GM12878 (cell line): ENCODE measurements around the gene PLAC8. TPM values are rescaled to one million over a fixed set of nuclear protein-coding genes. Genes with fewer than 3 reads are reported as not detected.
A peak's percentile ranks its signal among the peaks of the same experiment; 100 is the strongest.

Experiments used
- ESRRA ChIP-seq: IDR thresholded peaks from 2 replicates; pipeline ENCODE4 v1.6.1; 2012; ENCODE audit warnings: mild to moderate bottlenecking, low read length, improper control_type of control experiment
- MEF2B ChIP-seq: fragments of 450-650 bp; IDR thresholded peaks from 2 replicates; pipeline ENCODE4 v1.6.1; 2018; ENCODE audit warnings: mild to moderate bottlenecking, moderate library complexity; ENCODE audit not compliant: partially characterized antibody, poor library complexity, severe bottlenecking
- MYB ChIP-seq: fragments of 150-350 bp; IDR thresholded peaks from 2 replicates; pipeline ENCODE4 v1.6.1; 2014; ENCODE audit warnings: mild to moderate bottlenecking, low read depth, low read length, borderline replicate concordance
- POLR2A ChIP-seq: IDR thresholded peaks from 2 replicates; pipeline ENCODE4 v1.6.1; 2011; ENCODE audit warnings: low read depth, mild to moderate bottlenecking, low read length
- POLR2AphosphoS2 ChIP-seq: IDR thresholded peaks from 2 replicates; pipeline ENCODE4 v1.6.1; 2011; ENCODE audit warnings: low read depth, mild to moderate bottlenecking, low read length, improper control_type of control experiment, moderate library complexity
- RAD21 ChIP-seq: IDR thresholded peaks from 2 replicates; pipeline ENCODE4 v1.6.1; 2011; ENCODE audit warnings: mild to moderate bottlenecking, low read depth, low read length, moderate library complexity; ENCODE audit not compliant: insufficient read depth
- RAD51 ChIP-seq: fragments of 450-650 bp; IDR thresholded peaks from 2 replicates; pipeline ENCODE4 v1.6.1; 2016; ENCODE audit warnings: moderate library complexity, mild to moderate bottlenecking, inconsistent platforms
- SMAD1 ChIP-seq: fragments of 450-650 bp; IDR thresholded peaks from 2 replicates; pipeline ENCODE4 v1.6.1; 2018; ENCODE audit warnings: mild to moderate bottlenecking, low read depth; ENCODE audit not compliant: partially characterized antibody
- SP1 ChIP-seq: IDR thresholded peaks from one replicate; pipeline ENCODE4 v1.6.1; 2011; ENCODE audit warnings: low read depth, low read length
- TCF3 ChIP-seq: IDR thresholded peaks from 2 replicates; pipeline ENCODE4 v1.6.1; 2012; ENCODE audit warnings: low read depth, mild to moderate bottlenecking, low read length, borderline replicate concordance; ENCODE audit not compliant: insufficient read depth
- ZNF274 ChIP-seq: IDR thresholded peaks from one replicate; pipeline ENCODE4 v1.8.0; 2011; ENCODE audit not compliant: insufficient read length, insufficient read depth
- polyA plus RNA-seq, 11 experiments: library from polyadenylated mRNA; depleted of rRNA in 4 of 11; unstranded in 6 of 11; stranded (reverse) in 5 of 11; fragments of >200 nt; fragmentation: Nextera tagmentation in 4 of 11; fragmentation: Illumina TruSeq in 1 of 11; extraction: Ambion mirVana in 4 of 11; extraction: Trizol in 1 of 11; gene quantifications; 1 replicate in 1 of 11; 2 replicates in 10 of 11; pipeline versions ENCODE4 v1.2.1 to v1.2.3, GENCODE V29; 2011 to 2016; ENCODE audit warnings: inconsistent platforms in 2 of 11, missing spikeins in 2 of 11, low read depth in 1 of 11
- total RNA-seq, 4 experiments: library from RNA; depleted of rRNA in 3 of 4; stranded (reverse); fragments of >200 nt in 3 of 4; fragmentation: Illumina TruSeq in 1 of 4; extraction: Trizol in 1 of 4; gene quantifications; 2 replicates each; pipeline versions ENCODE4 v1.2.1 to v1.2.3, GENCODE V29; 2013 to 2021
- TF ChIP-seq, protein P1 (sequence below): fragments of 450-650 bp; formaldehyde crosslinking; IDR thresholded peaks from 2 replicates; pipeline ENCODE4 v1.4.0; 2020; ENCODE audit warnings: mild to moderate bottlenecking, moderate library complexity
- TF ChIP-seq, protein P2 (sequence below): IDR thresholded peaks from 2 replicates; pipeline ENCODE4 v1.6.1; 2011; ENCODE audit warnings: mild to moderate bottlenecking, low read depth, low read length, moderate library complexity; ENCODE audit not compliant: insufficient replicate concordance
- TF ChIP-seq, protein P3 (sequence below): fragments of 450-650 bp; conservative IDR thresholded peaks from 2 replicates; pipeline ENCODE4 v1.6.1; 2017; ENCODE audit warnings: mild to moderate bottlenecking, moderate library complexity
- TF ChIP-seq, protein P4 (sequence below): fragments of 450-650 bp; IDR thresholded peaks from 2 replicates; pipeline ENCODE4 v1.6.1; 2017; ENCODE audit warnings: mild to moderate bottlenecking

Gene PLAC8
- total and polyA plus RNA-seq, 10 of the 15 experiments (the other 5 are each of a cell fraction or from before 2014, with no cell fraction given) = 214 to 841 (median 348) TPM

DNA sequence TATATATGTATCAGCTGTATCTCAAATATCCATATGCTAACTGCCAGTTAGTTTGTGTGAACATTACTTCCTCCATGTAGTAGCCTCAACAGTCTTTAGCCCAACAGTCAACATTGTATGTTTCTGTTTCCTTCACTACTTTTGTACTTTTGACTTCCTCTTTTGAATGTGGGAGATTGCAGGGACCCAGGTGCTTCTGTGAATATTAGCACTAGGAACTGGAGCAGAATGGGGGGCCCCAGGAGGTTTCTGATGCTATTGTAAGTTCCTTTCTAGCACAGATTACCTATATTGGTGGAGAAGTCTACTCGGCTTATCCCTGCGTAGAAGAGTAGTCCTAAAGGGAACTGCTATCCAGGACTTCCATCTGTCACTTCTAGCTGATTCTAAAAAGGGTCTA, 2.3 kb downstream of the PLAC8 start (continued):
- TF ChIP-seq, protein P1, sequence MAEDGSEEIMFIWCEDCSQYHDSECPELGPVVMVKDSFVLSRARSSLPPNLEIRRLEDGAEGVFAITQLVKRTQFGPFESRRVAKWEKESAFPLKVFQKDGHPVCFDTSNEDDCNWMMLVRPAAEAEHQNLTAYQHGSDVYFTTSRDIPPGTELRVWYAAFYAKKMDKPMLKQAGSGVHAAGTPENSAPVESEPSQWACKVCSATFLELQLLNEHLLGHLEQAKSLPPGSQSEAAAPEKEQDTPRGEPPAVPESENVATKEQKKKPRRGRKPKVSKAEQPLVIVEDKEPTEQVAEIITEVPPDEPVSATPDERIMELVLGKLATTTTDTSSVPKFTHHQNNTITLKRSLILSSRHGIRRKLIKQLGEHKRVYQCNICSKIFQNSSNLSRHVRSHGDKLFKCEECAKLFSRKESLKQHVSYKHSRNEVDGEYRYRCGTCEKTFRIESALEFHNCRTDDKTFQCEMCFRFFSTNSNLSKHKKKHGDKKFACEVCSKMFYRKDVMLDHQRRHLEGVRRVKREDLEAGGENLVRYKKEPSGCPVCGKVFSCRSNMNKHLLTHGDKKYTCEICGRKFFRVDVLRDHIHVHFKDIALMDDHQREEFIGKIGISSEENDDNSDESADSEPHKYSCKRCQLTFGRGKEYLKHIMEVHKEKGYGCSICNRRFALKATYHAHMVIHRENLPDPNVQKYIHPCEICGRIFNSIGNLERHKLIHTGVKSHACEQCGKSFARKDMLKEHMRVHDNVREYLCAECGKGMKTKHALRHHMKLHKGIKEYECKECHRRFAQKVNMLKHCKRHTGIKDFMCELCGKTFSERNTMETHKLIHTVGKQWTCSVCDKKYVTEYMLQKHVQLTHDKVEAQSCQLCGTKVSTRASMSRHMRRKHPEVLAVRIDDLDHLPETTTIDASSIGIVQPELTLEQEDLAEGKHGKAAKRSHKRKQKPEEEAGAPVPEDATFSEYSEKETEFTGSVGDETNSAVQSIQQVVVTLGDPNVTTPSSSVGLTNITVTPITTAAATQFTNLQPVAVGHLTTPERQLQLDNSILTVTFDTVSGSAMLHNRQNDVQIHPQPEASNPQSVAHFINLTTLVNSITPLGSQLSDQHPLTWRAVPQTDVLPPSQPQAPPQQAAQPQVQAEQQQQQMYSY (CRISPR knock-in tag) = no peak
- no peak for TF ChIP-seq SP1
- no peak for TF ChIP-seq POLR2AphosphoS2
- TF ChIP-seq, protein P2, sequence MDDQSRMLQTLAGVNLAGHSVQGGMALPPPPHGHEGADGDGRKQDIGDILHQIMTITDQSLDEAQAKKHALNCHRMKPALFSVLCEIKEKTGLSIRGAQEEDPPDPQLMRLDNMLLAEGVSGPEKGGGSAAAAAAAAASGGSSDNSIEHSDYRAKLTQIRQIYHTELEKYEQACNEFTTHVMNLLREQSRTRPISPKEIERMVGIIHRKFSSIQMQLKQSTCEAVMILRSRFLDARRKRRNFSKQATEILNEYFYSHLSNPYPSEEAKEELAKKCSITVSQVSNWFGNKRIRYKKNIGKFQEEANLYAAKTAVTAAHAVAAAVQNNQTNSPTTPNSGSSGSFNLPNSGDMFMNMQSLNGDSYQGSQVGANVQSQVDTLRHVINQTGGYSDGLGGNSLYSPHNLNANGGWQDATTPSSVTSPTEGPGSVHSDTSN = no peak
- TF ChIP-seq SMAD1 = peak; percentile 19
- TF ChIP-seq, protein P3, sequence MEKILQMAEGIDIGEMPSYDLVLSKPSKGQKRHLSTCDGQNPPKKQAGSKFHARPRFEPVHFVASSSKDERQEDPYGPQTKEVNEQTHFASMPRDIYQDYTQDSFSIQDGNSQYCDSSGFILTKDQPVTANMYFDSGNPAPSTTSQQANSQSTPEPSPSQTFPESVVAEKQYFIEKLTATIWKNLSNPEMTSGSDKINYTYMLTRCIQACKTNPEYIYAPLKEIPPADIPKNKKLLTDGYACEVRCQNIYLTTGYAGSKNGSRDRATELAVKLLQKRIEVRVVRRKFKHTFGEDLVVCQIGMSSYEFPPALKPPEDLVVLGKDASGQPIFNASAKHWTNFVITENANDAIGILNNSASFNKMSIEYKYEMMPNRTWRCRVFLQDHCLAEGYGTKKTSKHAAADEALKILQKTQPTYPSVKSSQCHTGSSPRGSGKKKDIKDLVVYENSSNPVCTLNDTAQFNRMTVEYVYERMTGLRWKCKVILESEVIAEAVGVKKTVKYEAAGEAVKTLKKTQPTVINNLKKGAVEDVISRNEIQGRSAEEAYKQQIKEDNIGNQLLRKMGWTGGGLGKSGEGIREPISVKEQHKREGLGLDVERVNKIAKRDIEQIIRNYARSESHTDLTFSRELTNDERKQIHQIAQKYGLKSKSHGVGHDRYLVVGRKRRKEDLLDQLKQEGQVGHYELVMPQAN = no peak
- TF ChIP-seq MEF2B = peak; percentile 81
- TF ChIP-seq ZNF274 = no peak
- TF ChIP-seq RAD21 = no peak
- no peak for TF ChIP-seq MYB
- TF ChIP-seq POLR2A = no peak
- no peak for TF ChIP-seq TCF3
- no peak for TF ChIP-seq ESRRA
- TF ChIP-seq, protein P4, sequence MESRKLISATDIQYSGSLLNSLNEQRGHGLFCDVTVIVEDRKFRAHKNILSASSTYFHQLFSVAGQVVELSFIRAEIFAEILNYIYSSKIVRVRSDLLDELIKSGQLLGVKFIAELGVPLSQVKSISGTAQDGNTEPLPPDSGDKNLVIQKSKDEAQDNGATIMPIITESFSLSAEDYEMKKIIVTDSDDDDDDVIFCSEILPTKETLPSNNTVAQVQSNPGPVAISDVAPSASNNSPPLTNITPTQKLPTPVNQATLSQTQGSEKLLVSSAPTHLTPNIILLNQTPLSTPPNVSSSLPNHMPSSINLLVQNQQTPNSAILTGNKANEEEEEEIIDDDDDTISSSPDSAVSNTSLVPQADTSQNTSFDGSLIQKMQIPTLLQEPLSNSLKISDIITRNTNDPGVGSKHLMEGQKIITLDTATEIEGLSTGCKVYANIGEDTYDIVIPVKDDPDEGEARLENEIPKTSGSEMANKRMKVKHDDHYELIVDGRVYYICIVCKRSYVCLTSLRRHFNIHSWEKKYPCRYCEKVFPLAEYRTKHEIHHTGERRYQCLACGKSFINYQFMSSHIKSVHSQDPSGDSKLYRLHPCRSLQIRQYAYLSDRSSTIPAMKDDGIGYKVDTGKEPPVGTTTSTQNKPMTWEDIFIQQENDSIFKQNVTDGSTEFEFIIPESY = no peak
- no peak for TF ChIP-seq RAD51
- TF ChIP-seq, all 136 proteins: peak for 24
